HG03064 (cell line): ENCODE data around the gene DERL3.
A peak's percentile ranks its signal among the peaks of the same experiment; 100 is the strongest.
"Not testable (repeated sequence)": the region's sequence is repeated elsewhere in the genome, so short reads cannot be mapped to it uniquely, and the experiment has no call there.

Experiments used
- ATAC-seq: cut with Tn5 transposase; IDR thresholded peaks from one replicate; pipeline ENCODE4 v1.9.1; 2021; ENCODE audit warnings: low read depth; ENCODE audit not compliant: unreplicated experiment

The DERL3 gene

DNA sequence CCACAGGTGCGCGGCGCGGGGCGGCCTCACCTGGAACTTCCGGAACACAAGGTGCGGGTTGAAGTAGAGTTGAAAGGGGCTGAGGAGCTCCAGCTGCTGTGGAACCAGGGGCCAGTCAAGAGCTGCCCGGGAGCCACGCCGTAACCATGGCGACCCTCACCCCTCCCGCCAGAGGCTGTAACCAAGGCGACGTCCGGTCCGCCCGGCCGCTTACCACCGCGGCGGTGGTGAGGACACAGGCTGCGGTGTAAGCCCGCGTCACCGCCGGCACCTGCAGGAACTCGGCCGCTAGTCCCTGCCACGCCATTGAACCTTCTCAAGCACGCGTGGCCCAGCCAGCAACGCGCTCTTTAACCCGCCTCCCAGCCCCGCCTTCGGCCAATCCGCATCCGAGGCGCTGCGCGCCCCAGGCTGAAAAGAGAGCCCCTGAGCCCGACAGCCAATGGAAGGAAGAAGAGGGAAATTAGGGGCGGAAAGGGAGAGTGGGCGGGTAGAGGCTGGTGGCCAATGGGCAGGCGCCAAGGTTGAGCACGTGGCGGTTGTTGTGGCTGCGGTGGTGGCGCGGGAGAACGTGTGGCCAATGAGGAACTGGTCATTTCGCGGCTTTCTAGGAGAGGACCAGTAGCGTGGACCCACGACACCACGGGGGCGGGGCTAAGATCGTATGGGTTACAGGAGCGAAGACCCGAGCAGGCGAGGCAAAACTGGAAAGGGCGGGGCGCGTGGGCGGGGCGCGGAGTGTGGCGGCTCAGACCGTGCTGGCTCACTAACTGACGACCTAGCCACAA is at the start of gene DERL3:
DERL3 (minus strand) TSS at position 326 of the 788 bp plus-strand sequence; CDS start at position 307, 19 bp downstream.
- peak; percentile 72 for ATAC-seq

DNA sequence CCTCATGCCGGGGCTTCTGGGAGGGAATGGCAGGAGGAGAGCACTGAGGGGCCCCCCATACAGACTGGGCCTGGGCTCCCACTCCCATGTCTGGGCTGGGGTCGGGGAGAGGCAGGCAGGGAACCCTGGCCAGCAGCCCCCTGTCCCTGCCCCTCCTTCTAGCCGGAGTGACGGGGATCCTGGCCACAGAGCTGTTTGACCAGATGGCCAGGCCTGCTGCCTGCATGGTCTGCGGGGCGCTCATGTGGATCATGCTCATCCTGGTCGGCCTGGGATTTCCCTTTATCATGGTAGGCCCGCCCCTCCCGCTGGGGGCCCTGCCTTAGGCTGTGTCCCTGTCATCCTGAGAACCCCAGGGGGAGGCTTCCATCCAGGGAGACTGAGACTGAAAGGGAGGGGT is 45.3 kb upstream of the DERL3 start:
- no peak for ATAC-seq

DNA sequence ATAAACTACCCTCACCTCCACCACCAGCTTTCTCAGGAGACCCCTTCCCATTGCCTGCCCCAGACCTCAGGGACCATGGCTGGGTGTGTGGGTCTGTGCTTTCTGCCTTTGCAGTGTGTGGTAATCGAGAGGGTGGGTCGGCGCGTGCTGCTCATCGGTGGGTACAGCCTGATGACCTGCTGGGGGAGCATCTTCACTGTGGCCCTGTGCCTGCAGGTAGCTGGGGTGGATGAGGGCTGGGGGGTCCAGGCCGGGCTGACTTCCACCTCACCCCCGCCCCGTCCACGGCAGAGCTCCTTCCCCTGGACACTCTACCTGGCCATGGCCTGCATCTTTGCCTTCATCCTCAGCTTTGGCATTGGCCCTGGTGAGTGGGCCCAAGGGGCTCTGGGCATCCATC is 44.9 kb upstream of the DERL3 start:
- no peak for ATAC-seq

DNA sequence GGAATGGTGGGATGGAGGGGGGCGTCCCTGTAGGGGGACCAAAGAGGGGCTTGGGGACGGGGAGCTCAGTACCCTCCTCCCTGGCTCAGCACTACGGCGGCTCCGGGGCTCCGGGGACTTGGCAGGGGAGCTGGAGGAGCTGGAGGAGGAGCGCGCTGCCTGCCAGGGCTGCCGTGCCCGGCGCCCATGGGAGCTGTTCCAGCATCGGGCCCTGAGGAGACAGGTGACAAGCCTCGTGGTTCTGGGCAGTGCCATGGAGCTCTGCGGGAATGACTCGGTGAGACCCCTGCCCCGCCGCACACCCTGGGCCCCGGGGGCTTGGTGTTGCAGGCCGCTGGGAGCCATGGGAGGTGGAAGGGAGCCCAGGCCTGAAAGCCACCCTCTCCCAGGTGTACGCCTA is 43.6 kb upstream of the DERL3 start:
- no peak for ATAC-seq

DNA sequence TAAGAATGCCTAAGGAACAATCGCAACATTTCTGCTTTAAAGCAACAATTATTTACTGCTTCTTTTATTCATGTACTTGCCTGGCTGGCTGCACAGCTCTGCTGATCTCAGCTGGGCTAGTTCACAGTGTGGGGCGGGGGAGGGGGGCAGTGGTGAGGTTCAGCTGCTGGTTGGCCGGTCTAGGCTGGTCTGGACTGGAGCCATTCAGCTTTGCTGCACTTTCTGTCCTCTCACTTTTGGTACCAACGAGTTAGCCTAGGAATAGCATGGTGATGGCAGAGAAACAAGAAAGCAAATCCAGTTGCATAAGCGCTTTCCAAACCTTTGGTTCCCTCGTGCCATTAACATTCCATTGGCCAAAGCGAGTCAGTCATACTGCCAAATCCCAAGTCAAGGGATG is 39.4 kb upstream of the DERL3 start:
- no peak for ATAC-seq

DNA sequence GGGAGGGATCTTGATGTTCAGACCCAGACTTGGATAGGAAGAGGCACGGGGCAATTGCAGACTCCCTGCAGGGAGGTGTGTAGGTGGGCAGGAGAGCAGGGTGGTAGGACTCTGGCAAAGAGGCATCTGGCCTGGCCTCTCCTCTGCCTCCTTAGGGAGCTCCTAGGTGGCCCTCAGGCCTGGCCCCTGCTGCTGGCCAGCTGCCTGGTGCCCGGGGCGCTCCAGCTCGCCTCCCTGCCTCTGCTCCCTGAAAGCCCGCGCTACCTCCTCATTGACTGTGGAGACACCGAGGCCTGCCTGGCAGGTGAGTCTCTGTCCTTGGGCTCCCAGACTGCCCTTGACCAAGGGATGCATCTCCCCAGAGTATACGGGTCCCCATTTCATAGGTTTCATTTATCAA is 38.8 kb upstream of the DERL3 start:
- no peak for ATAC-seq

DNA sequence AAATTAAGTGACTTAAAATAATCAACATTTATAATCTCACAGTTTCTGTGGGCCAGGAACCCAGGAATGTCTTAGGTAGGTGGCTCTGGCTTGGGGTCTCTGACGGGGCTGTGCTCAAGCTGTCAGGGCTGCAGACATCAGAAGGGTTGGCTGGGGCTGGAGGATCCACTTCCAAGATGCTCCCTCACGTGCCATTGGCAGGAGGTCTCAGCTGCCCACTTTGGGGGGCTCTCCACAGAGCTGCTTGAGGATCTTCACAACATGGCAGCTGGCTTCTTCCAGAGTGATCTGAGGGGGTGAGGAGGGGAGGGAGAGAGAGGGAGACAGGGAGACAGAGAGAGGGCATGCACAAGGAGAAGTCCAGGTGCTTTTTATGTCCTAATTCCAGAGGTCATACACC is 37.0 kb upstream of the DERL3 start:
- ATAC-seq: no peak

DNA sequence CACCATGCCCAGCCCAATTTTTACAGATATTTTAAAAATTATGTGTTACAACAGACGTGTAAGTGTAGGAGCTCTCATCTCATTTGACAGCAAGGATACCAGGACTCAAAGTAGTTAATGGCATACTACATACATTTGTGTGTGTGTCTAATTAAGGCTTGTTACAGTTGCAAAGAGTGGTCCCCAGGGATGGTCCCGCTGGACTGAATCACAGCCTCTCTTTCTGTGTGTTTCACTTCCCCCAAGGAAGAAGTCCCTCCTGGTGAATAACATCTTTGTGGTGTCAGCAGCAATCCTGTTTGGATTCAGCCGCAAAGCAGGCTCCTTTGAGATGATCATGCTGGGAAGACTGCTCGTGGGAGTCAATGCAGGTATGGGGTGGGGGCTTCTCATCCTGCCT is 36.1 kb upstream of the DERL3 start:
- no peak for ATAC-seq

DNA sequence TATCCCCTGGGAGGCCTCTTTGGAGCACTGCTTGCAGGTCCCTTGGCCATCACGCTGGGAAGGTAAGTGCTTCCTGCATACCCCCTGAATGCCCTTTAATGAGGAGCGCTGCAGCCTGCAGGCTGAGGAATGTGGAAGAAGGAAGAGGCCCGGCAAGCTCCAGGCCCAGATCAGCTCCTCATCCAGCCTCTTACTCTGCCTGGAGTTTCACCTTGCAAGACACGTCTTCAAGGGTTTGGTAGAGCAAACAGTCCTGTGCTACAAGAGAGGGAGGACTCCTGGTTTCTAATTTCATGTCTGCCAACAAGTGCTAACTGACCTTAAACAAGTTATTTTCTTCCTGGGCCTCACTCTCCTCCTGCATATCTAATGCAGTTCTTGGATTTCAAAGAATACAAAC is 29.8 kb upstream of the DERL3 start:
- ATAC-seq: no peak

DNA sequence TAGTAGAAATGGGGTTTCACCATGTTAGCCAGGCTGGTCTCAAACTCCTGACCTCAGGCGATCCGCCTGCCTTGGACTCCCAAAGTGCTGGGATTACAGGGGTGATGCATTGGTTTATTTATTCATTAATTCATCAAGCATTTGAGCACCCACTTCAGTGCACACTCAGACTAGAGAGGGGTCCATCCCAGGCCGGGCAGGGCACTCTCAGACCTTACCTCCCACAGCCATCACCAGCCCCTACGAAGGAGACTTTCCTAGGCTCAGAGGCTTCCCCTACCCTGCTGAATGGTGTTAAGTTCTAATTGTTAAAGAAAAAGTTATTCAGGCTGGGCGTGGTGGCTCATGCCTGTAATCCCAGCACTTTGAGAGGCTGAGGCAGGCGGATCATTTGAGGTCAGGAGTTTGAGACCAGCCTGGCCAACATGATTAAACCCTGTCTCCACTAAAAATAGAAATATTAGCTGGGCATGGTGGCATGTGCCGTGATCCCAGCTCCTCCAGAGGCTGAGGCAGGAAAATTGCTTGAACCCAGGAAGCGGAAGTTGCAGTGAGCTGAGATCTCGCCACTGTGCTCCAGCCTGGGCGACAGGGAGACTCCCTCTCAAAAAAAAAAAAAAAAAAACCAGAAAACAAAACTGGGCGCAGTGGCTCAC is 25.8 kb upstream of the DERL3 start:
- not testable (repeated sequence) for ATAC-seq

DNA sequence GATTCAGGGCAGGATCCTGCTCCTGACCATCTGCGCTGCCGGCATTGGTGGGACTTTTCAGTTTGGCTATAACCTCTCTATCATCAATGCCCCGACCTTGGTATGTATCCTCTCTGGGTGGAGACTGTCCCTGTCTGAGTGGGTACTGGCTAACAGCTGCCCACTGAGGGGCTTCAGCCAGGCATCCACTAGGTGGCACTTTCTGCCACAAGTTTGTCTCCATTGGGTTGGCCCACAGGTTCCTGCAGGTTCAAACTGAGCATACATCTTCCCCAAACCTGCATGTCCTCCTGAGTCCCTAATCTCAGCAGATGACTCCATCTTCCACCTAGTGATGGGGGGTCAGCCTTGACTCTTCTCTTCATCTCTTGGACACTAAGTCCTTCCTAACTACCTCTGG is 23.3 kb upstream of the DERL3 start:
- ATAC-seq: no peak

DNA sequence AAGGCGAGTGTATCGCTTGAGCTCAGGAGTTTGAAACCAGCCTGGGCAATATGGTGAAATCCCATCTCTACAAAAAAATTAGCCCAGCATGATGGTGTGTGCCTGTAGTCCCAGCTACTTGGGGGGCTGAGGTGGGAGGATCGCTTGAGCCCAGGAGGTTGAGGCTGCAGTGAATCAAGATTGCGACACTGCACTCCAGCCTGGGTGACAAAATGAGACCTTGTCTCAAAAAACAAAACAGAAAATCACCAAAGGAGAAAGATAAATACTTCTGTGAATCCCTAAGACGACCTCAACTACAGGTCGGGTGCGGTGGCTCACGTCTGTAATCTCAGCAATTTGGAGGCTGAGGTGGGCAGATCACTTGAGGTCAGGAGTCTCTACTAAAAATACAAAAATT is 21.4 kb upstream of the DERL3 start:
- ATAC-seq: not testable (repeated sequence)

DNA sequence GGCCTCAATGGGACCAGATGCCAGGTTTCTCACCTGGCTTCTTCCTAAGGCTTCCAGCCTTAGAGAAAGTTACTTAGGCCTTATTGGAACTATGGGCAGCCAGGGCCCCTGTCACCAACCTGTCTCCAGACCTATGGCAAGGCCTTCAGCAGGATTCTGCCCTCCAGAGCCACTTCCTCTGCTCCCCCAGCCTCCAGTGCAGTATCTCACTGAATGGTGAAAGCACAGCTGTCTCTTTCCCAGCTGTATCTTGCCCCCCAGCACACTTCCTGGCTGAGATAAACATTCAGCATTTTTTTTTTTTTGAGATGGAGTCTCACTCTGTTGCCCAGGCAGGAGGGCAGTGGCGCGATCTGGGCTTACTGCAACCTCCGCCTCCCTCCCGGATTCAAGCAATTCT is 20.4 kb upstream of the DERL3 start:
- no peak for ATAC-seq

DNA sequence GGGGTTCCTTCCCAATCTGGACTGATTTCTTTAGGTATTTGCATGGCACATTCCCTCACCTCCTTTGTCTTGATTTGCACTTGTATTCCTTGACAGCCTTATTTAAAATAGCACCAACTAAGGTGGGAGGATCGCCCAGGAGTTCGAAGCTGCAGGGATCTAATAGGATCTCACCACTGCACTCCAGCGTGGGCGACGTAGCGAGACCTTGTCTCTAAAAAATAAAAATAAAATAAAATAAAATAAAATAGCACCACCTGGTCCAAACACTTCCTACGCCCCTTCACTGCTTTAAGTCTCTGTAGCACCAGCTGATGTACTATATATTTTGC is 19.6 kb upstream of the DERL3 start:
- no peak for ATAC-seq

DNA sequence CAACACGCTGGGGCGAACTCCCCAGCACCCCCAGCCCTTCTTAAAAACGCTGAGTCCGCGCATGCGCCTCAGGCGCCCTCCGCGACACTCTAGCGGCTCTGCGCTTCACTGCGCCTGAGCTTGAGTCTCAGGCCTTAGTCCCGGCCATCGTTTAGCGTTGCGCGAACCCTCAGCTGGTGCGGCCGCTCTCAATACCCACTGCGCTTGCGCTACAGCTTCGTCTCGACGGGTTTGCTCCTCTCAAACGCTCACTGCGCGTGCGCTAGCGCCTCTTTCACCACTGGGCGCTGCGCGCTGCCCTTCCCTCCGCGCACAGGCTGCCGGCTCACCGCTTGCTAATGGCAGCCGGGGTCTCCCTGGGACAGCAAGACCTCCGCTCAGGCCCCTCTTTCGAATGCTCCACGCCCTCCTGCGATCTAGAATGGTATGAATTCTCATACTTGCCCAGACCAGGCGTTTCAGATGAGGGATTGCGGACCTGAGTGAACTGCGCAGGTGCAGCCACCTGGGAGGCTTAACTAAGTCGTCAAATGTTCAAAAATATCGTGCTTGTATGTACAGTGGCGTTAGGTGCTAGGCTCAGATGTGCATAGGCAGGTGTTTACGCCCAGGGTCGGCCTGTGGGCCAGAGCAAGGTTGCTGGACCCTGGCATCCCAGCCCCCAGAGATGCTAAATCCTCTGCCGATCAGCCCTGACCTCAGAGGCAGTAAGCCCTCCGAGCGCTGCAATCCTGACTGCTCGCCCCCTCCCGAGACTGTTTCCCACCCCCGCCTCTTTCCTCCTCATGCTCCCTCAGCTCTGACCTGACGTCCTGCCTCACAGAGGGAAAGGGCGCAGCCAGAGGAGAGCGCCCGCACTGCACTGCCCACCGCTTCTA is 19.0 kb upstream of the DERL3 start, which contains the start of gene SLC2A11:
SLC2A11 (plus strand) TSS at position 270 of the 878 bp plus-strand sequence; CDS start at position 395, 125 bp downstream.
- ATAC-seq: peak; percentile 90

DNA sequence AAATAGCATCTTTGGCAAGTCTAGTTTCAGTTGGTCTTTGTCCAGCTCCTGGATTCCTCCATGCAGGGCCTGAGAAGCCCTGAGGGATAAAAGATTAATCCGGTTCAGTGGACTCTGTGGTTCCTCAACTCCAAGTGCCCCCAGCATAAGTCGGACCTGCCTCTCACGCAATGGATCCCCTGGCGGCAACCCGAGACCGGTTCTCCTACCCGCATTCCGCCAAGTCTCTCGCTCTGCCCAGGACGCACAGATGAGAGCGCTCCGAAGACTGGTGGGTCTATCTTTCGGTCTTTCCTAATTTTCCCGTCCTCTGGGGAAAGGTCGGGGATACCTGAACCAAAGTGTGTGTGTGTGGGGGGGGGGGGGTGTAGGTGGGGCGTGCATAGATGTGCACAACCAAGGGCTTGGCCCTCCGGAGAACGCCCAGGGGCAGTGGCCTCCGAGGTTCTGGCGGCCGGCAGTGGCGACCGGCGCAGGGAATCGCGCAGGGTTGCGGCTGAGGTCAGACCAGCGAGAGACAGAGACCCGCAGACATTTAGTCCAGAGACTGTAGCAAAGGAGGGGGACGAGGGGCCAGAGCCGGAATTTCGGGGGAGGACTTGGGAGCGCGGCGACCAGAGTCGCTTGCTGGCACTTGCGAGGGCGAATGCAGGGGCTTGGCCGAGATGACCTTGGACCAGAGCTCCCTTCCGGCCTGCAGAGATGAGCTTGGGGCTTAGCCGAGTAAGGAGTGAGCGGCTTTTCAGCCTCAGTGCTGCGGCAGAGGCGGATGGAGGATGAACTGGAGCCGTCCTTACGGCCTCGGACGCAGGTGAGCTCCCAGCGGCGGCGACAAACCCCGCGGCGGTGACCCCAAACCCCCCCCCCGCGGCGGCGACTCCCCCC is 18.2 kb upstream of the DERL3 start:
- ATAC-seq: peak; percentile 40

DNA sequence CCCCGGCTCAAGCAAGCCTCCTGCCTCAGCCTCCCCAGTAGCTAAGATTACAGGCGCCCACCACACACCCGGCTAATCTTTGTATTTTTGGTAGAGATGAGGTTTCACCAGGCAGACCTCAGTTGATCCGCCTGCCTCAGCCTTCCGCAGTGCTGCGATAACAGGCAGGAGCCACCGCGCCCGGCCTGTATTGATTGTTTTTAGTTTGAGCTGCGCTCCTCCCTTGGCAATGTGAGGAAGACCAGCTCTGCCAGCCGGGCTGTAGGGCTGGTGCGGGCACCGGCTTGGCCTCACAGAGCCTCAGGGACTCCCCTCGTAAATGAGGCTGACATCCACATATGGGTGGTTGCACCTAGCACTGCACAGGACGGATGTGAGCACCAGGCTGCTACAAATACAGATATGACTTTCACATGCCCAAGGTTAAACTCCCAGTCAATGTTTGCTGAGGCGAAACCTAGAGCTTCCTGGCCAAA is 11.4 kb upstream of the DERL3 start:
- ATAC-seq: peak; percentile 69

DNA sequence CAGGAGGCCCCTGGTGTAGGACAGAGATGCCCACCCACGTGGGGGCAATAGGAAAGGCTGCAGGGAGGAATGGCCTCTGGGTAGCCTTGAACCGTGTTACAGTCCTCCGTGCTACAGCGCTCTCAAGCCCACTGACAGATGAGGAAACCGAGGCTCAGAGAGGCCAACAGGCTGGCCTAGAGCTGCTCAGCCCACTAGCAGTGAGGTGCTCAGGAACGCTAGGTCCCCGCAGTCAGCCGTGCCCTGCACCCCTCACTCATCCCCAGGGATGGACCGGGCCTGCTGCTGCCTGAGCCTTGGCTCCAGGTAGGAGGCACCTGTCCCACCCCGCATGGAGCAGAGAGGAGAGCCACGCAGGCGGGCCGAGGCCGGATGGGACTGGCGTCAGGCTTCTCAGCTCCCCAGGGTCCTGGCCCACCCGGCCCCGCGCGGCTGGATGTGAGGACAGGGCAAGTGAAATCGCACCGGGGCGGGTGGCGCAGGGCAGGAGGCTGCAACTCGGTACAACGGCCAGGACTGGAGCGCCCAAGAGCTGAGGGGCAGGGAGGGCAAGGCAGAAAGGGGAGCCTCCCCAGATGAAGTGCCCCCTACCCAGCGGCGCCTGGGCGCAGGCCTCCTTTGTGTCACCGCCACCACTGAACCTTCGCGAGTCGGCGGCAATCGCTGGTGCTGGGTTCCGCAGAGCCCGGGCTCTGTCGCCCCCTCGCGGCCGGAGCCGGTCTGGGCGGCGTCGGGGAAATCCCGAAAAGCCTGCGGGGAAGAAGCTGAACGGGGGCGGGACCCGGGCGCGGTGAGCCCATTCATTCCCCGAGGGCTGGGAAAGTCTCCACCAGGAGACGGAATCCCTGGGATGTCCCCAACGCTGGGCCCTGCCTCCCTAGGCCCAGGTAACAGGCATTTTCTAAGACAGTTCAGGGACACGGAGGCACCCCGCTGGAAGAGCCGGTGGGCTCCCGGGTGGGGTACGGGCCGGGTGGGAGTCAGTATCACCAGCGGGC is 10.5 kb upstream of the DERL3 start:
- no peak for ATAC-seq
